ENCODE results near the gene NPBWR2. TPM values are rescaled to one million over a fixed set of nuclear protein-coding genes. Genes with fewer than 3 reads are reported as not detected.

The NPBWR2 gene
- total RNA-seq, 1 experiment from 2014 or later, result not detected

DNA sequence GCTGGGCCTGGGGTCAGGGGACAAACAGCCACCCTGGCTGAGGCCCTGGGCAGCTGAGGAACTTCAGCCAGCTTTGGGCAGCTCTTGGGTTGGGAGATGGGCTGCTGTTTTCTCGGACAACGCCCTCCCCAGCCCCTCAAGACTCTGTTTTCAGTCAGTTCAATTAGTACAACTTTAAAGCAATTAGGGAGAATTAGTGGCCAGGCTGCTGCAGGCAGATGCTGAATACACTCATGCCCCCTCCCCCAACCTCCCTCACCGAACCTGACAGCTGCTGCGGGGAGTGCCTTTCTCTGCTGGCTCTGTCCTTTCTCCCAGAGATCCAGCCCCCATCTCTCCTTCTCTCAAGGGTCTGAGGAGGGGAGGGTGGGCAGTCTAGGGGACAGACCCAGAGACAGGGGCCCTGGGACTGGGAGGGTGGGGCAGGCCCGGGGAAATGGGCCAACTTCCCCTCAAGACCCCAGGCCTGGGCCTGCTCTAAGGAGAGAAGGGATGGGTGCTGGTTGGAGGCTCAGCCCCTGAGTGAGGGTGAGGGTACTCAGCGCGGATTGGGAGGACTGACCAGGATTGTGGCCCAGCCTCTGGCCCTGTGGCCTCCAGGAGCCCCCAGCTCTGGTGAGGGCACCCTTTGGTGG is 39.1 kb upstream of the NPBWR2 start (continued):
- TF ChIP-seq, protein P1, sequence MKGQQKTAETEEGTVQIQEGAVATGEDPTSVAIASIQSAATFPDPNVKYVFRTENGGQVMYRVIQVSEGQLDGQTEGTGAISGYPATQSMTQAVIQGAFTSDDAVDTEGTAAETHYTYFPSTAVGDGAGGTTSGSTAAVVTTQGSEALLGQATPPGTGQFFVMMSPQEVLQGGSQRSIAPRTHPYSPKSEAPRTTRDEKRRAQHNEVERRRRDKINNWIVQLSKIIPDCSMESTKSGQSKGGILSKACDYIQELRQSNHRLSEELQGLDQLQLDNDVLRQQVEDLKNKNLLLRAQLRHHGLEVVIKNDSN (CRISPR knock-in tag; IDR thresholded peaks at IDR 0.05), result no peak
- no peak for TF ChIP-seq GRHL2 (CRISPR knock-in tag; IDR thresholded peaks at IDR 0.05; ENCODE audit: insufficient replicate concordance, severe bottlenecking)

DNA sequence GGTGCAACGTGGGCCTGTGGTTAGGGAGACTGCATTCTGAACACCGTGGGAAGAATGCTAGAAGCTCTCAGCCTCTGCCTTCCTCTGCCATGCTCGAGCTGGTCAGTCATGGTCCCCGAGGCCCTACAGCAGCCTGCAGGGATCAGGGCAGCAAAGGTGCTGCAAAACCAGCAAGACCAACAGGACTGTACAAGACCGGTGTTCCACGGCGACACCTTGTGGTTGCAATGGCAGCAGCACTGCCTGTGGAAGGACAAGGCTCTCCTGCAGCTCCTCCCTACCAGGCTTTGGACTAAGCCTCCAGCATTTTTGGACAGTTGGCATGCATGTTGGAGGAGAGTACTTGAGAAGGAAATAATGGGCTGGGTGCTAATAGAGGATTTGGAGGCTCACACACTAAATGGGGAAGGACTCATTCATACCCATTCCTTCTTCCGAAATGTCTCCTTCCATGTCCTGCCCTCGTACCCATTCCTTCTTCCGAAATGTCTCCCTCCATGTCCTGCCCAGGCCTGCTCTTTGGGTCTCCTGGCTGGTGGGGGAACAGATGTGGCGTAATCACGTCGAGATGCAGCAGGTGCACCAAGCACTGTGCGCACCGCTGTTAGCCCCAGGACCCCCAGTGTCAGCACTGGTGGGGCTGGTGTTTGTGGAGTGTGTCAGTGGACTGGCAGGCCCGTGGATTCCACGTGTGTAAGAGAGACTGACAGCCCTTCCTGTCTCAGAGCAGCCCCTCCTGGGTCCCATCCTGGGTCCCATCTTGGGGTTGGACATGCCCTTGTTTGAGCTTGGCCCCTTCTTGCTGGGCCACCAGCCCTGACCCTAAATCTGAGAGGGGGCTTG is 38.3 kb upstream of the NPBWR2 start:
- peak; percentile 32; the same call in 1 of the 2 replicates for ATAC-seq
- Mint-ChIP-seq H3K4me3 (no peak overlapping the region), H3K36me3 (peaks cover 26% of the 10 kb centered on the region), H3K27me3 (ENCODE audit: low read depth) (no peaks in the 10 kb centered on the region; the same call in 1 of the 2 replicates), H3K27ac (no peak overlapping the region), H3K4me1 (peaks cover 4% of the 10 kb centered on the region), H3K9me3 (peaks cover 31% of the 10 kb centered on the region)
- CTCF ChIA-PET, result interaction anchor here (1.0 to 1.5 kb wide), 5 partner anchors 16 to 61 kb away, joined by 3 to 6 read pairs (median 4); partner anchors contain the start of gene LKAAEAR1
- DNase-seq (ENCODE audit: low spot score), result peak; percentile 66
- POLR2A ChIA-PET, result interaction anchor here (0.6 kb wide), 1 partner anchor 91 kb away, joined by 3 read pairs; no protein-coding TSS in a partner anchor
- TF ChIP-seq, protein P2, sequence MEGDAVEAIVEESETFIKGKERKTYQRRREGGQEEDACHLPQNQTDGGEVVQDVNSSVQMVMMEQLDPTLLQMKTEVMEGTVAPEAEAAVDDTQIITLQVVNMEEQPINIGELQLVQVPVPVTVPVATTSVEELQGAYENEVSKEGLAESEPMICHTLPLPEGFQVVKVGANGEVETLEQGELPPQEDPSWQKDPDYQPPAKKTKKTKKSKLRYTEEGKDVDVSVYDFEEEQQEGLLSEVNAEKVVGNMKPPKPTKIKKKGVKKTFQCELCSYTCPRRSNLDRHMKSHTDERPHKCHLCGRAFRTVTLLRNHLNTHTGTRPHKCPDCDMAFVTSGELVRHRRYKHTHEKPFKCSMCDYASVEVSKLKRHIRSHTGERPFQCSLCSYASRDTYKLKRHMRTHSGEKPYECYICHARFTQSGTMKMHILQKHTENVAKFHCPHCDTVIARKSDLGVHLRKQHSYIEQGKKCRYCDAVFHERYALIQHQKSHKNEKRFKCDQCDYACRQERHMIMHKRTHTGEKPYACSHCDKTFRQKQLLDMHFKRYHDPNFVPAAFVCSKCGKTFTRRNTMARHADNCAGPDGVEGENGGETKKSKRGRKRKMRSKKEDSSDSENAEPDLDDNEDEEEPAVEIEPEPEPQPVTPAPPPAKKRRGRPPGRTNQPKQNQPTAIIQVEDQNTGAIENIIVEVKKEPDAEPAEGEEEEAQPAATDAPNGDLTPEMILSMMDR (IDR thresholded peaks at IDR 0.05), result peak; percentile 49
- no peak for TF ChIP-seq AFF4 (CRISPR knock-in tag; IDR thresholded peaks at IDR 0.05; ENCODE audit: borderline replicate concordance)

- TF ChIP-seq, protein P3, sequence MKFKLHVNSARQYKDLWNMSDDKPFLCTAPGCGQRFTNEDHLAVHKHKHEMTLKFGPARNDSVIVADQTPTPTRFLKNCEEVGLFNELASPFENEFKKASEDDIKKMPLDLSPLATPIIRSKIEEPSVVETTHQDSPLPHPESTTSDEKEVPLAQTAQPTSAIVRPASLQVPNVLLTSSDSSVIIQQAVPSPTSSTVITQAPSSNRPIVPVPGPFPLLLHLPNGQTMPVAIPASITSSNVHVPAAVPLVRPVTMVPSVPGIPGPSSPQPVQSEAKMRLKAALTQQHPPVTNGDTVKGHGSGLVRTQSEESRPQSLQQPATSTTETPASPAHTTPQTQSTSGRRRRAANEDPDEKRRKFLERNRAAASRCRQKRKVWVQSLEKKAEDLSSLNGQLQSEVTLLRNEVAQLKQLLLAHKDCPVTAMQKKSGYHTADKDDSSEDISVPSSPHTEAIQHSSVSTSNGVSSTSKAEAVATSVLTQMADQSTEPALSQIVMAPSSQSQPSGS (CRISPR knock-in tag; IDR thresholded peaks at IDR 0.05; ENCODE audit: borderline replicate concordance, low read depth), result no peak
- no peak for TF ChIP-seq RELA (CRISPR knock-in tag; IDR thresholded peaks at IDR 0.05; ENCODE audit: borderline replicate concordance)
- TF ChIP-seq CREM (CRISPR knock-in tag; IDR thresholded peaks at IDR 0.05), result no peak
- TF ChIP-seq, protein P4, sequence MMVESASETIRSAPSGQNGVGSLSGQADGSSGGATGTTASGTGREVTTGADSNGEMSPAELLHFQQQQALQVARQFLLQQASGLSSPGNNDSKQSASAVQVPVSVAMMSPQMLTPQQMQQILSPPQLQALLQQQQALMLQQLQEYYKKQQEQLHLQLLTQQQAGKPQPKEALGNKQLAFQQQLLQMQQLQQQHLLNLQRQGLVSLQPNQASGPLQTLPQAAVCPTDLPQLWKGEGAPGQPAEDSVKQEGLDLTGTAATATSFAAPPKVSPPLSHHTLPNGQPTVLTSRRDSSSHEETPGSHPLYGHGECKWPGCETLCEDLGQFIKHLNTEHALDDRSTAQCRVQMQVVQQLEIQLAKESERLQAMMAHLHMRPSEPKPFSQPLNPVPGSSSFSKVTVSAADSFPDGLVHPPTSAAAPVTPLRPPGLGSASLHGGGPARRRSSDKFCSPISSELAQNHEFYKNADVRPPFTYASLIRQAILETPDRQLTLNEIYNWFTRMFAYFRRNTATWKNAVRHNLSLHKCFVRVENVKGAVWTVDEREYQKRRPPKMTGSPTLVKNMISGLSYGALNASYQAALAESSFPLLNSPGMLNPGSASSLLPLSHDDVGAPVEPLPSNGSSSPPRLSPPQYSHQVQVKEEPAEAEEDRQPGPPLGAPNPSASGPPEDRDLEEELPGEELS (CRISPR knock-in tag; IDR thresholded peaks at IDR 0.05), result no peak
- TF ChIP-seq ZBTB21 (CRISPR knock-in tag; IDR thresholded peaks at IDR 0.05; ENCODE audit: borderline replicate concordance), result no peak
- H3K36me3 Mint-ChIP-seq, result peaks cover 21% of the 10 kb centered on the region
- CTCF ChIA-PET, result no interaction called here
- H3K4me1 Mint-ChIP-seq, result 0 out of 2 replicates have a peak, but pooled peaks cover 5% of the 10 kb centered on the region
- H3K9me3 Mint-ChIP-seq, result peaks cover 25% of the 10 kb centered on the region
- DNase-seq (ENCODE audit: low spot score) (no peak), ATAC-seq (no peak)
- no peak overlapping the region for H3K4me3 Mint-ChIP-seq
- no peak overlapping the region for H3K27ac Mint-ChIP-seq
- no peaks in the 10 kb centered on the region; the same call in 1 of the 2 replicates for H3K27me3 Mint-ChIP-seq (ENCODE audit: low read depth)
- POLR2A ChIA-PET, result no interaction called here
Observed at GRCh38 chr20:64144144-64144912, 37.0 kb upstream of the NPBWR2 start.

Data from WTC11 (cell line).